GM19023 (cell line): ENCODE results near the gene OVAAL.
"Not testable (repeated sequence)": the region's sequence is repeated elsewhere in the genome, so short reads cannot be mapped to it uniquely, and the experiment has no call there.

ENCODE experiments used
- ATAC-seq: cut with Tn5 transposase; IDR thresholded peaks from one replicate; pipeline ENCODE4 v1.9.1; 2021; ENCODE audit warnings: mild to moderate bottlenecking, moderate library complexity; ENCODE audit not compliant: unreplicated experiment

OVAAL gene

DNA sequence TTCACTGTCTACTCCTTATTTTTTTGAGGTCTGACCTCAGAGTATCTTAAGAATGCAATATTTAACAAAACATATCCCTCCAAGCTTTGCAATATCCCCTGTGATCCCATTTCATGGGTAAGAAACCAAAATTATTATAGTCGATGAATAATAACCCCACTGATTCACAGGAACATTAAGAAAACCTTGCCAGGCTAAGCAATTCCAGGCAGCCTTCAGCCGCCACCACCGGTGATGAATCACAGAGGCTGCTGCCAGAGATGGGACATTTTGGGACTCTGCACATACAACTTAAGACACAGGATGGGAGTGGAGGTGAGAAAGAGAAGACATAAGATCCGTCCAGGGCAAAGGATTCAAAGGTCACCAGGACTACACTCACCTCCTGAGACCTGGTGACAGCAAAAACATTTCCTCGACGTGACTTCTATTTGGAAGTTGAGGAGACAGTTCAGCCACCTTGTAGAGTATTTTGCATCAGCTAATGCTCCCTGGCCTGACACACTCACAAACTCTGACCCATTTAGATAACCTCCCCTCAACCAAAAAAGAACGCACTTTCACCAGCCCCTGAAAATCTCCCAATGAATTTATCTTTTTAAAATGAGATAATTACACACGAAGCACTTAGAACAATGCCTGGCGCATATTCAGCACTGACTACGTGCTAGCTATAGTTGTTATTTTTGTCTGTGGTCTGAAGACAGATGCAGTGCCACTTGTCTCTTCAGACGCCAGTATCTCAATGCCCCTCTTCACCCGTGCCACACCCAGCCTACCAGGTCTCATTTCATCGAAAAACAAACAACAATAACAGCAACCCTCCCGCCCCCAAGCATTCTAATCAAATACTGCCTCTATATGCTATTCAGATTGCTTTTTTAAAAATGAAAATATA is 17.8 kb upstream of the OVAAL start:
- ATAC-seq, result no peak

DNA sequence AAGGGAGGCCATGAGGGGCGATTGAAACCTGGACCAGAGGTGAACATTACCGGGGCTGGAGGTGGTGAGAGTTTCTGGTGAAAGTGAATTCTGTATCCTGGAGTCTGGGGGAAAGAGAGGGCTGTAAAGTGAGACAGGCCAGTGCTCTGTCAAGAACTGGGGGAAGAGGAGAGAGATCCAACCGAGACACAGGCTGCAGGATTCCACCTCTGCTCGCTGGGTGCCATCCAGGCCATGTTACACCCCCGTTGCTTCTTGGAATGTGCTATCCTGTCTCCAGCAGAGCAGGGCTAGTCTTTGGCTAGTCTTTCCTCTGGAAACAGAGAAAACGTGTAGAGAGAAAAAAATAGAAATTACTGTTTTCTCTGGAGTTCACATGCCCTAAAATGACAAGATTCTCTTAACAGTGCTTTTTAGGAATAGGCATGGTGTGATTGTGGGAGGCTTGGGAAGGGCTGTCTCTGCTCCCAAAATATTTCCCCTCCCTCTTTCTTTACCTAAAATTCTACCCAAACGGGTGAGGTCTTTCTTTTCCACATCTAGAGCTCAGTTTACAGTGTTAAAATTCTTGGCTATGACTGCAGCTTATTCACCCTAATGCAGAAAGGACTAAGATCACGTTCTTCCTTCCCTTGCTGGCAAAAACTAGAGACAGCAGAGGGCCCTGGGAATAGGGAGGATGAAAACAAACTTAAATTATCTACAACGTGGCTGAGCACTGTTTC is 16.5 kb upstream of the OVAAL start:
- ATAC-seq, result no peak

DNA sequence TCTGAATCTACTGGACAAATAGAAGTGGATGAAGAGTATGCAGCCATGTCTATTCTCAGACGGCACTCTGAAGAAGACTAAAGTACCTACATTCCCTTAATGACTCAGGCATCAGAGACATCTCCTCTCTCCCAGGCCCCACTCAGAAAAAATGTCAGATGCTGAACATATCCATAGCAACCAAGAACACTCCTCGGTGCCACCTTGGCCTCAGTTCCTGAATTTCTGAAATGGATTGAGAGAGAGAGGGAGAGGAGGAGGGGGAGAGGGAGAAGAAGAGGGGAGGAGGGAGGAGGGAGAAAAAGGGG is 16.0 kb upstream of the OVAAL start:
- ATAC-seq, result no peak

DNA sequence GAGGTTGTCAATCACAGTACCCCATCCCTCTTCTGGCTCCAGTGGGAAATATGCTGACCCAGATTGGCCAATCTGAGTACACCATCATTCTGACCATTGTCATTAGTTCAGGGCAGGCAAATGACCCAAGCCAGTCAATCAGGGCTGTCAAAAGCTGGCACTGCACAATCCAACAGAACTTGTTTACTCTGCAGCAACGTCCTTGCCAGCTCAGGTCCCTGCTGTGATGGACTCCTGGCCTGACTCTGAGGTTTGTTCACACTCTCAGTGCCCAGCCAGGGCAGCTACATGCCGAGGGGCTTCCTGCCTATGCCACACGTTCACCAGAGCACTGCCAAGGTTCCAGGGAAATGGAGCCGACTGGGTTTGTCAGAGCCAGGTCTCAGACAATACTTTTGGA is 14.7 kb upstream of the OVAAL start:
- no peak for ATAC-seq

DNA sequence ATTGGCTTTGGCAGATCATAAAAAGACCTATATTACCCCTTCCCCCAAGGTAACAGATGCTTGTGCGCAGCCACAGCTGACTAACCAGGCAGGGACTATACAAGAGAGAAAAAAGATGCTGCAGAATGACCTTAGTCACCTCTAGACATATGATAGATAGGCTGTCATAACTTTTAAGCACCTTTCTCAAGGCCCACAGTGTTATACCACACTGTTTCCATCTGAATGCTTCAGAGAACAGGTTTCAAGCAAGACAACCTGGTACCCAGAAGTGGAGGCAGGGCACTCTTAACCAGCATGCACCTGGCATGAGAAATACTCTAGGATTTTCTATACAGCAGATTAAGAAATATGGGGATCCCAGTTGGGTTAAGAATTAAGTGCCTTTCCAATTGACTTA is 12.8 kb upstream of the OVAAL start:
- ATAC-seq, result no peak

DNA sequence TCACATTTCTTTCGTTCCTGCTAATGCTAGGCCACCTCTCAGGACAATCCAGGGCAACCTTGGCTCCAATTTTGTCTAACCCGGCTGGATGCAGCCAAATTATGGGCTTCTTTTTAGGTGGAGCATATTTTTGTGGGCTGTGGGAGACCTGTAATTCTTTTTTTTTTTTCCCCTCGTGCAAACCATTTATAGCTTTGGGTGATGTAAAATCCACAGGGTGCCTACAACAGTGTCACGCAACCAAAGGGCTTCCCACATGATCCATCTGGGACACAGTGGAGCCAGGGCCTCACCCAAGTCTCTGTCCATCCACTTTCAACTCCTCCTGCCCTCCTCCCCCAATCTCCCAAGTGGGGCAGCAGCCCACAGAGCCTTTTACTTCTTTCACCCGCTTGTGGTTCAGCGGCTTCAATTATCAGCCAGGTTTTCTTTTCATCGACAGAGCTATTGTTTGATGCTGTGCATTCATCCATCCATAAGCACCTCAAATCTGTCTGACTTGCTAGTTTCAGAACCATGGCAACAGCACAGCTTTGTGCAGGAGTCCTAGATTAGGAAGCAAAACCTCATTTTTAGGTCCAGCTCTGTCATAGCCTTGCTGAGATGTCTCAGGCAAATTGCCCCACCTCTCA is 10.0 kb upstream of the OVAAL start:
- ATAC-seq, result no peak

DNA sequence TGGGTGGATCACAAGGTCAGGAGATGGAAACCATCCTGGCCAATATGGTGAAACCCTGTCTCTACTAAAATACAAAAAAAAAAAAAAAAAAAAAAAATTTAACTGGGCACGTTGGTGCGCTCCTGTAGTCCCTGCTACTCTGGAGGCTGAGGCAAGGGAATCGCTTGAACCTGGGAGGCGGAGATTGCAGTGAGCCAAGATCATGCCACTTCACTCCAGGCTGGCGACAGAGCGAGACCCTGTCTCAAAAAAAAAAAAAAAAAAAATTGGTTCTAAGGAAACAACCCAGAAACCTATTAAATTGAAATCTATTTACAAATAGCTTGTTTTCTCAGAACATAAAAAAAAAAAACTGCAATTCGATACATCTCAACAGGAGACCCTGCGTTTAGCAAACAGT is 9.0 kb upstream of the OVAAL start:
- not testable (repeated sequence) for ATAC-seq

DNA sequence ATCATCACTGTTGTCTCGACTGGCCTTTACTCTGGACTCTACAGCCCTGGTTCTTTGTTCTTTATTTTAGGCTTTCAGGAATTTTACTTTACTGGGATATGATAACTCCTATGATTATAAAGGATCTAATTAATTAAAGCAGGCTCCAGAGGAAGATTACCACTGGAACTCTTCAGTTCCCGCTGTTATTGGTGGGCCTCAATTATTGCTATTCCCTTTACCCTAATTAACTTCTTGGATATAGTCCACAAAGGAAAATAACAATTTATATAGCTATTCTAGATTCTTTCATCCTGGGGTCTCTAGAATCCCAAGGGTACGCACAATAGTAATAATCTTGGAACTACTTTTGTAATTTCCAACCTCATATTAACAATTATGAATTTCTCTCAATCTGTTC is 8.5 kb upstream of the OVAAL start:
- ATAC-seq, result no peak

DNA sequence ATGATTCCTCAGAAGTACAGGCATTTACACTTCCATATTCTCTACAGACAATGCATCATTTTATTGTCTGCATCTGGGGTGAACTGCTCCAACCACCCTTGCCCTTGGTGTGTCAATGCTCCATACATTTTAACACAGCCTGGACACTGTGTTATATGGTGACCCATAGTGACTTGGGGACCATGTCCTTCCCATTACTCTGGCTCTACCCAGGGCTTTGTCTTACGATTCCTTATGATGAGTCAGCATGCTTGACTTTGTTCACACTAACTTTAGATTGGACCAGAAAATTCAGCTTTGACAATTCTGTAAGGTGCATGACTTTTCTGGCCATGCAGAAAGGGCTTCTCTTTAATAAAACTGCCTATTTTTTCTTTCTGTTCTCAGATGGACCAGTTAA is 6.8 kb upstream of the OVAAL start:
- ATAC-seq, result no peak

DNA sequence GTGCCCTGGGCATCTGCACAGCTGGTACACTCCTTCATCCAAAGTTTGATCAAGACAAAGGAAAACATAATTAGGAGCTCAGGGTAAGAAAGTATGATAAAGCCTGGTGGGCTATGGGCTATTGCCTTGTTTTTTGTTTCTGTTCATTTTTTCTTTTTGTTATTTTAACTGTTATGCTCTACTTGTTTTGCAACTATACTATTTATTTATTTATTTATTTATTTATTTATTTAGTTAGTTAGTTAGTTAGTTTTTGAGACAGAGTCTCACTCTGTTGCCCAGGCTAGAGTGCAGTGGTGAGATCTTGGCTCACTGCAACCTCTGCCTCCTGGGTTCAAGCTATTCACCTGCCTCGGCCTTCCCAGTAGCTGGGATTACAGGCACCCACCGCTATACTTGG is 5.7 kb upstream of the OVAAL start:
- not testable (repeated sequence) for ATAC-seq

DNA sequence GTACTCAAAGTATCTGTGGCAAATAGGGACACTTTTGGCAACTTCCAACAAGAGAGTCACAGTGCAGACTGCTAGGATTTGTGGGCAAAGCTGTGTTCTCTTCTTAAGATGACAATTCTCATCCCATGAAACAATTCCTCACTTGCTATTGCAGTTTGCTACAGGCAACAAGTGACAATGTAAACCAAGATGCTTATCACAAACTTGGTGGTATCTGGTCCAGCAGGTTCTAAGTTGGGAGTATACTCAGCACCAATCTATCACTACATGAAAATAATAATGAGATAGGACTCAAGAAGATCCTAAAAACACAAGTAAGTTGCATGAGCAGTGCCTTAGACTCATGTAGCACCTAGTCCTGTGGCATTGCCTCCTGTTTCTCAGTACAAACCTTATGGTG is 3.4 kb upstream of the OVAAL start:
- no peak for ATAC-seq

DNA sequence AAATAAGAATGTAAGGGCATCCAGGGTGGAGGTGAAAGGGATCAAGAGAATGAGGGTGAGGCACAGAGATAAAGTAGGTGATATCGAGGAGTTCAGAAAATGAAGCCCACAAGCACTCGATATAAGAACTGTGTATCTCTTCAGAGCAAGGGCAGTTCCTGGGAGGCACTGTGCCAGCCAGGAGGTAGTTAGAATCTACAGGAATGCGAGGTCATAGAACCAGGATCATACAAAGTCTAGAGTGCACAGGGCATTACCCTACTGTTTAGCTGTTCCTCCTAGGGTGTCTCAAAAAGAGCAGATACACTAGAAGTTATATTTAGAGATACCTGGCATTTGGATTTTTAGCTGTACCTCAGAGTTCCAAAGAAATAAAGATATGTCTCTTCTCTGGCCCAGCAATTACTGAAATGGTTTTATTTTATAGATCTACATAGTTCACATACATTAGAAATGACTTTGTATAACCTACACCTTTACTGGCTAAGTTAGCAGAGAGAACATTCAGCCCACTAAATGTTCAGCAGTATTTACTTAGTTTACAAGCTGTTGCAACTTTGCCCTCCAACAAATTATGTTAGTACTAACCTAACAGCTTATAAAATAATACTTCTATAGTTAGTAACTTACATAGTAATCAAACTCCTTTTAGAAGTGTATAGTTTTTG is 1.6 kb downstream of the OVAAL start:
- no peak for ATAC-seq

DNA sequence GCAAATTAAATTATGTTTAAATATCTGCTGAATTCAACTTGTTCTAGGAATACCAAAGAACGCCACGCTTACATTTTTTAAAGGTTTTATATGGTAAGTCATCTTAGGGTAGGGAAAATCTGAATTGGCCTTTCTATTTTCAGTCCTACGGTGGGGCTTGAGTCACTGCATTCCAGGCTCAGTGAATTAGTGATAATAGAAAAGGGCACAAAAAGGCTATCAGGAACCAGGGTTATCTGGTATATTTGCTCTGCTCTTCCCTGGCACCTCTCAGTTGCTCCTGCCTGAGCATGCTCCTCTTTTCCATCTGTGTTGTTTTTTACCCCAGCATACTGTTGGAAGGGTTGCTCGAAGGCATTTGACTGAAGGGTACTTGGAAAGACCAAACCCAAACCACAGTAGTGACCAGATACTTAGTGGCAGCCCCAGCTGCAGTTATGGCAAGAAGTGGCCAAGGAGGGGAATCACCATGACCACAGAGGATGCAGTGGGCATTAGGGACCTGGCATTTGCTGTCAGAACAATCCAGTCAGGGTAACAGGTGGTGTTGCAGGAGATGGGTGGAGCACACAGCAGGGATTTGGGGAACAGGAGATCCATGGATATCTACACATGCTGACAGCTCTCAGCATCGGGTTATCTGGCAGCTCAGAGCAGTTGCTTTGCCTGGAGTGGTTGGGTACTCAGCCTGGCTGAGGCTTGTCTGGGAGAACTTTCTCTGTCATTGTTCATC is 2.3 kb downstream of the OVAAL start:
- ATAC-seq, result no peak

DNA sequence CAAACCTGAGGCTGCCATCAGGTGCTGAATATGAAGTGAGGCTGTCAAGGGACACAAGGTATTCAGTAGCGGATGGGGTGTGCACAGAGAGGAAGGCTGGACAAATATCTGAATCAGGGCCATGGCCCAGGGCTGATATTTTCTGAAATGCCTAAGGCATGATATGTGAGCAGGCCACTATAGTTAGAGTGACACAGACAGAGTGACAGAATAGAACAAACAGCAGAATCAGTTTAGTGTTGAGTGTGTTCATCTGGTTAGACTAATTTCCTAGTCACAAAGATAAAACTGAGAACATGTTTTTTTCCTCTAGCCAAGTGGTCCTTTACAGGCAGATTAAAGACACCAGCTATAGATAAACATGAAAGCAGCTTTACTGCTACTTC is 3.9 kb downstream of the OVAAL start:
- ATAC-seq, result no peak

DNA sequence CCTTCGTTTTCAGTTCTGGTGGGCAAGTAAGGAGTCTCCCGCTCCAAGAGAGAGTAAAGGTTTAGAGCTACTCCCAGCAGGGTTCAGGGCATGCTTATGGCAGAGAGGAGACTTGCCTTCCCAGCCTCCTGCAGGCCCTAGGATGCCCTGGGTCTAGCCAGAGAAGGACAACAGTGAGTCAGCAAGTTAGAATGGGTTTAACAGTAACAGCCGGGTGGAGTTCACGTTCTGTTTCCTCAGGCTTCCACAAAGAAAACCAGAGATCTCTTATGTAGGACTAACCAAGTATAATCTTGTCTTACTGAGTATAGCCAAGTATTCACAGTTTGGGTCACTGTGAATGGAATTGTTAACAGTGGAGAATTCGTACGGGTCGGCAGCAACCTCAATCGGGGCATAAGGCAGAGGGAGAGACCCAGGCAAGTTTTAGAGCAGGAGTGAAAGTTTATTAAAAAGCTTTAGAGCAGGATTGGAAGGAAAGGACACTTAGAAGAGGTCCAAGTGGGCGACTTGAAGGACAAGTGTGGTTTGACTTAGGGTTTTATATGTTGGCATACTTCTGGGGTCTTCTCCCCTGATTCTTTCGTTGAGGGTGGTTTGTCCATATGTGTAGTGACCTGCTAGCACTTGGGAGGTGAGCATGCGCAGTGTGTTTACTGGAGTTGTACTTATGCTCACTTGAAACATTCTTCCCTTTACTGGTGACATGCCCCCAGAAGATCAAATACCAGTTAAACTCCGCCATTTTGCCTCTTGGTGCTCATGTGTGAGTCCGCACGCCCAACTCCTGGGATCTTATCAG is 4.5 kb downstream of the OVAAL start:
- no peak for ATAC-seq

DNA sequence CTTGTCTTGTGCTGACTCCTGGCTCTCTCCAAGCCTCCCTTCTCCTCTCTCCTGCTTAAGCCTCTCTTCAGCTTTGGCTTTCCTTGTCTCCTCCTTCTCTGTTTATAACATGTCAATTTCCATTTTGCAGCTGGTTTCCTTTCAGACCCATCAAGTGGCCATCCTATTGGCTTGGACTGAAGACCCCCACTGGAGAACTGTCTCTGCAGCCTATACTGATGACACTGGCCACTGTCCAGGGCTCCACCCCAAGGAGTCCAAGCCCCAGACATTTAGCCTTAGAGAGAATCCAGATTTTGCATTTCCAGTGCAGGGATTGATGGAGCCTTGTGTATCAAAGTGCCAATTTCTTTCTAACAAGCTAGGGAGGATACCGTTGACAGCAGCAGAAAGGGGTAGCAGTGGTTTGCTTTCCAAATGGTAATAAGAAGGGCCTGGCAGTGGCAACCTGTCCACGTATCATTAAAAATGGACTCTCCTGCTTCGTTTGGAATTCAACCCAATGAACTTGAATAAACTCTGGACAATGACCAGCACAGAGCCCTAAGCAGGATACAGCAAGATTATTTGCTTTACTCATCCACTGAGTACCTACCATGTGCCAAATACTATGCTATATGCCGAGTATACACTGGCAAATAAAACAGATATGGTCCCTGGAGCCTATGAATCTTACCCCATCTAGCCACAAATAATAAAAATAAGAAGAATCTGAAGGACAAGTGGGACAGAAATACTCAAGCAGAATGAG is 6.5 kb downstream of the OVAAL start:
- ATAC-seq, result no peak

DNA sequence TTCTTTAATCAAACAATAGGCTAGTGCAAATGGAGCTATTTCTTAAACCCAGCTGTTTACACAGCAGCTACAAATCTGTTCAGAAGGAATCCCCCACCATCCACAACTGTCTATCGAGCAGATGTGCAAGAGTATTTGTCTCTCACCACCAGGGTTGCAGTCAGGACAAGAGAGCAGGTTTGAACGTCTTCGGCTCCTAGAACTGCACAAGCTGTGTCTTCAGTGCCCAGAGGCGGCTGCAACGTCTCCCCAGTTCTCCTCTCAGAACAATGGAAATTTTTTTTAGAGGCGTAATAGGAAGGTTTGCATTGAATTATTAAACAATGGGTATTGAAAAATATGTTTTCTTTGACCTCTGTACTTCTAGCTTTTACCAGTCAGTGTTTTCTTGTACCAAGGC is 7.3 kb downstream of the OVAAL start:
- ATAC-seq, result no peak

DNA sequence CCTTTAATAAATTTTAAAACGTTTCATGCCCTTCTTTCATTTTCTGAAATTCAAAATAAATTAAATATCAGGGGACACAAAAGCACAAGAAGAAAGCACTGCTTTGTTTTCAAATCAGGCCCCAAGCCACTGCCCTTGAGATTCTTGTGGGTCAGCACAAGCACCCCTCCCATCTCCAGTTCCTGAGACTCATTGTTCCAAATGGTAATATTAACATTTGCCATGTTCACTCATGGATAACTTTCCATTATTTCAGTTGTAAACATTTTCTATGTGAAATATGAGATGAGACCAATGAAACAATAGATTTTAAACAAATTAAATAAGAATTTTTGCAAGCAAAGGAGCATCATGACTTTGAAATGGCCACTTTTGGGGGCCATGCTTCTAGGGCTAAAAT is 7.7 kb downstream of the OVAAL start:
- no peak for ATAC-seq

DNA sequence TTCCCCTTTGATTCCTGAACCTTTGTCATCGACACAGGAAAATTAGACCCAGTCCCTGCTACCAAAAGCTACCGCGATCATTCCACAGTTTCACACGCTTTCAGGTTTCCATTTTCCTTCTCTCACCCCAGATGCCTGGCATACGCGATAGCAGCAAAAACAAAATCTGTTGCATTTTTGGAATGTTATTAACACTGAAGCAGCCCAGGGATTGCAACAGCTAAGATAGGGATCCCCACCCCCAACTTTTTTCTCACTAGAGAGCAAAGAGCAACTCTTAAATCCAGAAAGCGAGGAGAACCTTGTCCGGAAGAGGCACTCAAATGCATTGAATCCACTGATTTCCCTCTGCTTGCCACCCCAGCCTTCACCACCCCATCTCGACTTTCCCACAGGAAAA is 8.9 kb downstream of the OVAAL start:
- ATAC-seq, result no peak
